H1 (cell line): Measurements from ENCODE around the gene ITSN1. TPM values are rescaled to one million over a fixed set of nuclear protein-coding genes. Genes with fewer than 3 reads are reported as not detected.

Experiments
- RAD21 ChIP-seq, 2 experiments: IDR thresholded peaks in 1 of 2; conservative IDR thresholded peaks in 1 of 2; 2 replicates each; pipeline ENCODE4 v1.6.1; 2011; ENCODE audit warnings: low read depth in 2 of 2, low read length in 2 of 2, improper control_type of control experiment in 1 of 2, inconsistent platforms in 1 of 2, mild to moderate bottlenecking in 1 of 2, moderate library complexity in 1 of 2
- SUZ12 ChIP-seq: fragments of 200-600 bp; sonication (generic); IDR thresholded peaks from 2 replicates; pipeline ENCODE4 v1.6.1; 2012; ENCODE audit warnings: mild to moderate bottlenecking, inconsistent platforms, low read length, moderate library complexity, mixed read lengths
- TAF7 ChIP-seq: optimal IDR thresholded peaks from 2 replicates; pipeline ENCODE3; 2011; ENCODE audit warnings: low read depth, mild to moderate bottlenecking, inconsistent platforms, low read length, moderate library complexity, borderline replicate concordance
- ZNF274 ChIP-seq: IDR thresholded peaks from 2 replicates; pipeline ENCODE4 v1.7.0; 2012; ENCODE audit warnings: low read length, borderline replicate concordance; ENCODE audit errors: extremely low read depth
- polyA plus RNA-seq, 7 experiments: library from polyadenylated mRNA; depleted of rRNA in 3 of 7; stranded (reverse) in 5 of 7; unstranded in 2 of 7; fragments of >200 nt in 5 of 7; fragments of 200-250 nt in 2 of 7; gene quantifications; 1 replicate in 5 of 7; 2 replicates in 1 of 7; 4 replicates in 1 of 7; pipeline versions ENCODE4 v1.2.1 to v1.2.3, GENCODE V29; 2011 to 2013; ENCODE audit warnings: missing spikeins in 2 of 7, mixed read lengths in 2 of 7
- total RNA-seq: library from RNA; stranded (reverse); fragmentation: NEBNext Ultra II Directional; extraction: Animal tissue kit (Norgen Biotek cat#: 25700); gene quantifications from 2 replicates; pipeline ENCODE4 v1.2.1, GENCODE V29; 2021

The ITSN1 gene
- total and polyA plus RNA-seq, 2 of the 8 experiments (the other 6 are each of a cell fraction or from before 2014, with no cell fraction given) = 60.8 to 78.1 TPM

GRCh38 chr21:33698087-33698860 lies 56.0 kb downstream of the ITSN1 start (continued):
- TF ChIP-seq RAD21 (IDR thresholded peaks at IDR 0.05 in 1 of 2, conservative IDR thresholded peaks at IDR 0.05 in 1 of 2; ENCODE audit: low read depth in 2 of 2, low read length in 2 of 2) (no peak), TAF7 (no peak), ZNF274 (no peak), SUZ12 (no peak)
